HepG2 (cell line): Measurements from ENCODE around the gene C12orf43. TPM values are rescaled to one million over a fixed set of nuclear protein-coding genes. Genes with fewer than 3 reads are reported as not detected.
A peak's percentile ranks its signal among the peaks of the same experiment; 100 is the strongest.

Experiments used
- ATAC-seq: fragments of 200-7000 bp; cut with Tn5 transposase; 3 replicates; pipeline ENCODE4 v1.9.1; 2020; ENCODE audit warnings: mild to moderate bottlenecking, moderate library complexity
- BruUV-seq: library from RNA; stranded (reverse); fragments of 400-500 nt; replicated peaks from 2 replicates; lab custom pipeline; 2021; lab: Mats Ljungman, UMichigan
- CTCF ChIA-PET: fragments of 300-600 bp; formaldehyde crosslinking; extraction: SDS; loops from one replicate; lab custom pipeline; 2021; ENCODE audit warnings: low total read pairs, inconsistent platforms, low intra/inter-chr PET ratio; lab: Yijun Ruan, JAX
- POLR2A ChIA-PET: fragments of 350-600 bp; sonication (Branson Sonifier 250); formaldehyde crosslinking; loops from one replicate; lab custom pipeline; 2020; ENCODE audit warnings: antibody characterized with exemption, inconsistent platforms; lab: Yijun Ruan, JAX
- DNase-seq: peaks from one replicate; pipeline ENCODE4 v3.0.0-alpha.2; 2015; ENCODE audit warnings: low spot score
- FAIRE-seq: peaks from 3 replicates; lab custom pipeline; 2011; peaks lifted over from hg19 to GRCh38; lab: Jason Lieb, UNC
- H2AFZ ChIP-seq: one replicate; pipeline ENCODE4 v1.6.1; 2011; ENCODE audit warnings: low read length, inconsistent platforms
- H3K27ac ChIP-seq: fragments of 300-600 bp; 3 replicates; pipeline ENCODE4 v1.8.0; 2011; ENCODE audit warnings: mixed run types, mild to moderate bottlenecking, mixed read lengths, low read length, inconsistent platforms; ENCODE audit not compliant: insufficient read depth; ENCODE audit errors: extremely low read length
- H3K27me3 ChIP-seq, 2 experiments: fragments of 200-600 bp in 1 of 2; 2 replicates in 1 of 2; 3 replicates in 1 of 2; pipeline versions ENCODE4 v1.6.0 to v1.8.0; 2011; ENCODE audit warnings: low read length in 2 of 2, mild to moderate bottlenecking in 2 of 2, moderate library complexity in 2 of 2, inconsistent platforms in 1 of 2; ENCODE audit not compliant: insufficient read depth in 2 of 2, control insufficient read depth in 1 of 2
- H3K36me3 ChIP-seq, 2 experiments: fragments of 200-600 bp in 1 of 2; replicated peaks in 1 of 2; 2 replicates in 1 of 2; 3 replicates in 1 of 2; pipeline versions ENCODE4 v1.5.1 to v1.8.0; 2011; ENCODE audit warnings: low read length in 2 of 2, inconsistent platforms in 1 of 2; ENCODE audit not compliant: insufficient read depth in 2 of 2, control insufficient read depth in 1 of 2
- H3K4me1 ChIP-seq: 2 replicates; pipeline ENCODE4 v1.5.1; 2012; ENCODE audit warnings: low read length, inconsistent platforms; ENCODE audit not compliant: insufficient read depth
- H3K4me2 ChIP-seq: 2 replicates; pipeline ENCODE4 v1.6.0; 2011; ENCODE audit warnings: low read depth, low read length, inconsistent platforms
- H3K4me3 ChIP-seq, 3 experiments: fragments of 200-600 bp in 1 of 3; sonication (generic), shearing (Covaris generic) in 1 of 3; replicated peaks in 1 of 3; 2 replicates each; pipeline ENCODE4 v1.5.1; 2011 to 2016; ENCODE audit warnings: low read length in 3 of 3, inconsistent platforms in 2 of 3, low read depth in 2 of 3, mild to moderate bottlenecking in 2 of 3, control low read depth in 1 of 3, mixed read lengths in 1 of 3; ENCODE audit not compliant: insufficient read depth in 1 of 3
- H3K79me2 ChIP-seq: one replicate; pipeline ENCODE4 v1.6.1; 2011; ENCODE audit warnings: low read length, inconsistent platforms; ENCODE audit not compliant: insufficient read depth
- H3K9ac ChIP-seq: 2 replicates; pipeline ENCODE4 v1.6.0; 2011; ENCODE audit warnings: mild to moderate bottlenecking, low read depth, low read length, inconsistent platforms; ENCODE audit not compliant: insufficient read depth
- H3K9me3 ChIP-seq: 2 replicates; pipeline ENCODE4 v1.5.1; 2012; ENCODE audit warnings: mild to moderate bottlenecking, low read length
- H4K20me1 ChIP-seq: 2 replicates; pipeline ENCODE4 v1.6.0; 2011; ENCODE audit warnings: inconsistent platforms, mild to moderate bottlenecking, low read length, moderate library complexity; ENCODE audit not compliant: insufficient read depth
- AGO2 ChIP-seq: fragments of 200-400 bp; formaldehyde crosslinking; optimal IDR thresholded peaks from 2 replicates; pipeline ENCODE3; 2017; ENCODE audit warnings: mild to moderate bottlenecking, low read depth, low read length, moderate library complexity
- NR1H2 ChIP-seq: sonication (generic); formaldehyde crosslinking; IDR thresholded peaks from 2 replicates; pipeline ENCODE4 v1.8.1; 2022; ENCODE audit warnings: low read depth, missing genetic modification reagents, borderline replicate concordance
- POLR2G ChIP-seq: fragments of 200-400 bp; formaldehyde crosslinking; IDR thresholded peaks from 2 replicates; pipeline ENCODE4 v1.6.1; 2018; ENCODE audit warnings: mild to moderate bottlenecking, low read depth, low read length, moderate library complexity
- ZNF687 ChIP-seq: sonication (generic); formaldehyde crosslinking; IDR thresholded peaks from 2 replicates; pipeline ENCODE4 v1.5.1; 2020; ENCODE audit warnings: mild to moderate bottlenecking, missing genetic modification reagents, moderate library complexity
- ZNF737 ChIP-seq: sonication (generic); formaldehyde crosslinking; IDR thresholded peaks from 2 replicates; pipeline ENCODE4 v1.5.0; 2020; ENCODE audit warnings: missing genetic modification reagents, mild to moderate bottlenecking, borderline replicate concordance
- ZNF75D ChIP-seq: sonication (generic); formaldehyde crosslinking; IDR thresholded peaks from 2 replicates; pipeline ENCODE4 v1.8.1; 2023; ENCODE audit warnings: missing genetic modification reagents, mild to moderate bottlenecking, borderline replicate concordance
- WGBS: methylation state at CpG from one replicate; pipeline ENCODE4 v1.1.6; 2017; ENCODE audit warnings: low lambda C conversion rate; 5-methylcytosine and 5-hydroxymethylcytosine counted together
- in situ Hi-C: cut with HindIII; loops from 2 replicates; pipeline ENCODE4 v1.10.0; 2017; ENCODE audit warnings: low pct_unique_long_range_greater_than_20kb; ENCODE audit not compliant: extremely low pct_ligation_motif_present
- intact Hi-C: fragments of 100-400 bp; cut with micrococcal nuclease; formaldehyde crosslinking; loops from one replicate; pipeline ENCODE4 v1.10.0; 2022; ENCODE audit not compliant: unreplicated experiment
- polyA plus RNA-seq, 8 experiments: library from polyadenylated mRNA; depleted of rRNA in 3 of 8; stranded (reverse) in 7 of 8; unstranded in 1 of 8; fragments of >200 nt; fragmentation: Illumina TruSeq in 4 of 8; extraction: Trizol in 4 of 8; gene quantifications; 2 replicates each; pipeline versions ENCODE4 v1.2.1 to v1.2.3, GENCODE V29; 2011 to 2016; ENCODE audit warnings: low read depth in 4 of 8, missing spikeins in 1 of 8, mixed read lengths in 1 of 8; ENCODE audit not compliant: insufficient read depth in 1 of 8
- total RNA-seq, 5 experiments: library from RNA; depleted of rRNA; stranded (reverse); fragments of >200 nt; fragmentation: Illumina TruSeq; extraction: Trizol; gene quantifications; 2 replicates each; pipeline ENCODE4 v1.2.3, GENCODE V29; 2016; ENCODE audit warnings: low read depth in 1 of 5

C12orf43 gene
- total and polyA plus RNA-seq, 2 of the 13 experiments (the other 11 are each of a cell fraction or from before 2014, with no cell fraction given): 7.9 to 11.1 TPM

- Histone ChIP-seq H3K27ac (no peak overlapping the region), H4K20me1 (0 out of 2 replicates have a peak, but pooled peaks cover 3% of the 10 kb centered on the region), H3K4me2 (no peak overlapping the region), H3K4me1 (peaks cover 16% of the 10 kb centered on the region; the same call in 1 of the 2 replicates), H3K4me3 (no peak overlapping the region), H2AFZ (no peak overlapping the region), H3K9ac (no peak overlapping the region), H3K79me2 (no peaks in the 10 kb centered on the region), H3K9me3 (no peaks in the 10 kb centered on the region), H3K27me3 (no peaks in the 10 kb centered on the region), H3K36me3 (peaks cover 30 to 80% of the 10 kb centered on the region in 2 experiments)
- DNase-seq: no peak
- no peak for ATAC-seq
- WGBS: 96% methylated on average over 16 of the region's 16 CpGs
- ChIA-PET POLR2A (interaction anchor here (1.3 to 6.7 kb wide), 3 partner anchors 19 to 33 kb away, joined by 5 to 114 read pairs (median 20); partner anchors contain the start of gene HNF1A), CTCF (interaction anchor here (1.0 kb wide), 1 partner anchor 91 kb away, joined by 5 read pairs; no protein-coding TSS in a partner anchor)
- peak; percentile 95 for TF ChIP-seq AGO2
- peak; percentile 39; the same call in 1 of the 2 replicates for TF ChIP-seq POLR2G
- peak; percentile 21; the same call in 1 of the 2 replicates for TF ChIP-seq ZNF687
- 0 out of 2 replicates have a peak, but pooled peaks have one; percentile 4 for TF ChIP-seq ZNF737 (CRISPR knock-in tag)
- no peak for TF ChIP-seq NR1H2 (CRISPR knock-in tag)
- no peak for TF ChIP-seq ZNF75D (CRISPR knock-in tag)
- intact Hi-C loops: no loop called here
- no peak for FAIRE-seq
- no TSS peak for BruUV-seq
- in situ Hi-C loops: no loop called here
Observed at GRCh38 chr12:121004253-121004815, 12.0 kb downstream of the C12orf43 start.
